ENCODE results near the gene CTCFL. TPM values are rescaled to one million over a fixed set of nuclear protein-coding genes. Genes with fewer than 3 reads are reported as not detected.
A peak's percentile ranks its signal among the peaks of the same experiment; 100 is the strongest.

The CTCFL gene
- total and polyA plus RNA-seq, 4 donors: 0.05 to 0.08 (median 0.08) TPM; not detected in 1

DNA sequence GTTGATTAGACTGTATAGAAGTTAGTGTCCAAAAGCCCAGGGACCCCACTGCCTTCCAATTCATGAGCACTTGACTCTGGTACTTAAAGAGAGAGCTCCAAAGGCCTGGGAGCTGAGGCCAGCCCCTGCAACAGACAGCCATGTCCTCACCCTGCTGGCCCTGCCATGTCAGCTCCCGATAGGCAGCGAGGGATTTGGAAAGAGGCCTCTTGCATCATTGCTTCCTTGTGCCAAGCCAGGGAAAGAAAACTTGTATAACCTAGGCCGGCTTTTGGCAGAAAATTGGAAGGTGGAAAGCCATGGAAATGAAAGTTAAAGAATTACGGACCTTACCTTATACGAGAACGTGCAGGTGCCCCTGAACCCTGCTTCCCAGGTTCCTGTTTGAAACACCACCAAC lies 27.5 kb upstream of the CTCFL start (continued):
- TF ChIP-seq, protein P1, sequence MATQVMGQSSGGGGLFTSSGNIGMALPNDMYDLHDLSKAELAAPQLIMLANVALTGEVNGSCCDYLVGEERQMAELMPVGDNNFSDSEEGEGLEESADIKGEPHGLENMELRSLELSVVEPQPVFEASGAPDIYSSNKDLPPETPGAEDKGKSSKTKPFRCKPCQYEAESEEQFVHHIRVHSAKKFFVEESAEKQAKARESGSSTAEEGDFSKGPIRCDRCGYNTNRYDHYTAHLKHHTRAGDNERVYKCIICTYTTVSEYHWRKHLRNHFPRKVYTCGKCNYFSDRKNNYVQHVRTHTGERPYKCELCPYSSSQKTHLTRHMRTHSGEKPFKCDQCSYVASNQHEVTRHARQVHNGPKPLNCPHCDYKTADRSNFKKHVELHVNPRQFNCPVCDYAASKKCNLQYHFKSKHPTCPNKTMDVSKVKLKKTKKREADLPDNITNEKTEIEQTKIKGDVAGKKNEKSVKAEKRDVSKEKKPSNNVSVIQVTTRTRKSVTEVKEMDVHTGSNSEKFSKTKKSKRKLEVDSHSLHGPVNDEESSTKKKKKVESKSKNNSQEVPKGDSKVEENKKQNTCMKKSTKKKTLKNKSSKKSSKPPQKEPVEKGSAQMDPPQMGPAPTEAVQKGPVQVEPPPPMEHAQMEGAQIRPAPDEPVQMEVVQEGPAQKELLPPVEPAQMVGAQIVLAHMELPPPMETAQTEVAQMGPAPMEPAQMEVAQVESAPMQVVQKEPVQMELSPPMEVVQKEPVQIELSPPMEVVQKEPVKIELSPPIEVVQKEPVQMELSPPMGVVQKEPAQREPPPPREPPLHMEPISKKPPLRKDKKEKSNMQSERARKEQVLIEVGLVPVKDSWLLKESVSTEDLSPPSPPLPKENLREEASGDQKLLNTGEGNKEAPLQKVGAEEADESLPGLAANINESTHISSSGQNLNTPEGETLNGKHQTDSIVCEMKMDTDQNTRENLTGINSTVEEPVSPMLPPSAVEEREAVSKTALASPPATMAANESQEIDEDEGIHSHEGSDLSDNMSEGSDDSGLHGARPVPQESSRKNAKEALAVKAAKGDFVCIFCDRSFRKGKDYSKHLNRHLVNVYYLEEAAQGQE (IDR thresholded peaks at IDR 0.05): peak; percentile 73
- TF ChIP-seq HNF4G (IDR thresholded peaks at IDR 0.05) (no peak), RAD21 (IDR thresholded peaks at IDR 0.05) (peak; percentile 32 to 57), TAF1 (conservative IDR thresholded peaks at IDR 0.05) (no peak), EGR1 (IDR thresholded peaks at IDR 0.05; ENCODE audit: low read depth in 2 of 2) (no peak), JUND (IDR thresholded peaks at IDR 0.05) (peak in 1 of 2 donors; percentile 73)

DNA sequence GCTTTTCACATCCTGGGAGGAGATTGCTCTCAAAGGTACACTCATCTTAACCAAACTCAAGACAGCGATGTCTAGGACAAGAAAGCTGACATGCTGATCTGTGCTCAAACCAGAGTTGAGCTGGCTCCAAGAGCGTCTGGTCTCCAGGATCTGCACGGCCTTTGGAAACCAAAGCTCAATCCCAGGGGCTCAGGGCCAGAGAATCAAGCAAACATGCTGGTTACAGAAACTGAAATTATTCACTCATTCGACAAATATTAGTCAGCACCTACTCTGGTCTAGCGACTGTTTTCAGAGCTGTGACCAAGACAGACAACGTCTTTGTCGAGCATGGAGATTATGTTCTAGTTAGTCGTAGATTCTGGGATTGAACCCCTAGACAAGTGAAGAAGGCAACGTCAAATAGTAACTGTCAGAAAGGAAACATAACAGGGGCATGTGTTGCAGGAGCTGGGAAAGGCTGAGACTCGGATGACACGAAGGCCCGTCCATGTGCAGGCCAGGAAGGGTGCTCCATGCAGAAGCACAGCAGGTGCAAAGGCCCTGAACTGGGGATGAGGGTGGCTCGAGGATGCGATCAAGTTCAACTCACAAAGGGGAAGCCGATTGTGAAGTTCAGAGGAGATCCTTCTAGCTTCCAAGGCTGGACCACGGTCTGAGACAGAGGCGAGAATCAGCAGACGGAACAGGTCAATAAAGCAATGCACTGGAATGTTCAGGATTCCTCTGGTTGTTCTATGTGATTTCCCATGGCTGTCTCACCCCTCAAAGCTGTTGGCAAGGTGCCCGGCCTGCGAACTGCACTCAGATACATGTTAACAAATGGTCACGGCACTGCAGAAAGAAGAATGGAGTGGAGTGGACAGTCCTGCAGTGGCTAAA lies 23.5 kb upstream of the CTCFL start:
- H3K27ac ChIP-seq (ENCODE audit: low read depth in 1 of 2, low read length in 2 of 2): peak overlapping the region; percentile 77 to 95
- 59% methylated on average over 21 of the region's 21 CpGs for WGBS
- no peak for DNase-seq (ENCODE audit: low spot score)
- H3K36me3 ChIP-seq (ENCODE audit: control insufficient read depth in 4 of 4, insufficient read depth in 3 of 4, low read depth in 1 of 4, low read length in 3 of 4): no peaks in the 10 kb centered on the region
- peaks cover 3 to 65% (median 27%) of the 10 kb centered on the region in 4 donors for H3K4me1 ChIP-seq (ENCODE audit: control insufficient read depth in 4 of 4, insufficient read depth in 4 of 4, low read length in 3 of 4)
- no peak overlapping the region for H3K4me3 ChIP-seq (ENCODE audit: low read depth in 1 of 3, low read length in 3 of 3)
- H3K9ac ChIP-seq (ENCODE audit: low read depth in 1 of 2, low read length in 2 of 2): peak overlapping the region in 1 of 2 donors; percentile 3
- H3K27me3 ChIP-seq (ENCODE audit: control insufficient read depth in 4 of 4, insufficient read depth in 4 of 4, low read length in 3 of 4): no peaks in the 10 kb centered on the region
- no peaks in the 10 kb centered on the region for H3K9me3 ChIP-seq (ENCODE audit: control insufficient read depth in 4 of 4, low read length in 3 of 4)
- TF ChIP-seq, protein P2, sequence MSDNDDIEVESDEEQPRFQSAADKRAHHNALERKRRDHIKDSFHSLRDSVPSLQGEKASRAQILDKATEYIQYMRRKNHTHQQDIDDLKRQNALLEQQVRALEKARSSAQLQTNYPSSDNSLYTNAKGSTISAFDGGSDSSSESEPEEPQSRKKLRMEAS (IDR thresholded peaks at IDR 0.05): peak; percentile 51
- TF ChIP-seq RXRA (IDR thresholded peaks at IDR 0.05): peak in 1 of 2 donors; percentile 50
- peak; percentile 8 to 38 for TF ChIP-seq HNF4A (conservative IDR thresholded peaks at IDR 0.05)
- TF ChIP-seq YY1 (IDR thresholded peaks at IDR 0.05): peak; percentile 52
- TF ChIP-seq, protein P3, sequence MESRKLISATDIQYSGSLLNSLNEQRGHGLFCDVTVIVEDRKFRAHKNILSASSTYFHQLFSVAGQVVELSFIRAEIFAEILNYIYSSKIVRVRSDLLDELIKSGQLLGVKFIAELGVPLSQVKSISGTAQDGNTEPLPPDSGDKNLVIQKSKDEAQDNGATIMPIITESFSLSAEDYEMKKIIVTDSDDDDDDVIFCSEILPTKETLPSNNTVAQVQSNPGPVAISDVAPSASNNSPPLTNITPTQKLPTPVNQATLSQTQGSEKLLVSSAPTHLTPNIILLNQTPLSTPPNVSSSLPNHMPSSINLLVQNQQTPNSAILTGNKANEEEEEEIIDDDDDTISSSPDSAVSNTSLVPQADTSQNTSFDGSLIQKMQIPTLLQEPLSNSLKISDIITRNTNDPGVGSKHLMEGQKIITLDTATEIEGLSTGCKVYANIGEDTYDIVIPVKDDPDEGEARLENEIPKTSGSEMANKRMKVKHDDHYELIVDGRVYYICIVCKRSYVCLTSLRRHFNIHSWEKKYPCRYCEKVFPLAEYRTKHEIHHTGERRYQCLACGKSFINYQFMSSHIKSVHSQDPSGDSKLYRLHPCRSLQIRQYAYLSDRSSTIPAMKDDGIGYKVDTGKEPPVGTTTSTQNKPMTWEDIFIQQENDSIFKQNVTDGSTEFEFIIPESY (IDR thresholded peaks at IDR 0.05): no peak
- no peak for TF ChIP-seq EGR1 (IDR thresholded peaks at IDR 0.05; ENCODE audit: low read depth in 2 of 2)

DNA sequence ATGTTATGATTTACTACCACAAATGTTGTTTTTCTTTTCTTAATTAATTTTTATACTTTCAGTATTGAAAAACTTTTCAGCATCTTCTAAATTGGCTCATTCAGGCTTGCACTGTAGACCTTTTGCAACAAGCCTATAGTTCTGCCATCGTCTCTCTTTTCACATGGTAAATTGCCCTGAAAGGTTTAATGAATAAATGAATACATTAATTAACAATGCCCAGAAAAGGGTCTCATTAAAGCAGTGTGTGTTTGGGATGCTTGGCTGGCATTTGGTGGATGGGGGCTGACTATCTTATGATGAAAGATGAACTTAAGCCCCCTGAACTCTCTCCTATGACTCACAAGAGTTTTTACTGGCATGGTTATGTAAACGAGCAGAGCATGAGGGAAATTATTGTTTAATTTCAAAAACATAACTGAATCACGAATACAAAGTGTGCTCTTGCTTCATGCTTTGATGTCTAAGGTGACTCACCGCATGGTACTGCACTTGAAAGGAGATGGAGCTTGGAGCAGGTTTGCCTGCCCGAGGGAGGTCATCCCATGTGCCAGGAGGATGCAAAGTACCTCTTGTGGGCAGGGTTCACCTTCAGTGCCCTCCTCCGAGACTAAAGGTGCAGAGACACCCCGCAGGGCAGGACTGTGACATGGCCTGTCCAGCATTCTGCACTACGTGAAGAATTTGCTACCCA lies 22.2 kb upstream of the CTCFL start:
- Histone ChIP-seq H3K27me3 (ENCODE audit: control insufficient read depth in 4 of 4, insufficient read depth in 4 of 4, low read length in 3 of 4) (no peaks in the 10 kb centered on the region), H3K9ac (ENCODE audit: low read depth in 1 of 2, low read length in 2 of 2) (no peak overlapping the region), H3K27ac (ENCODE audit: low read depth in 1 of 2, low read length in 2 of 2) (peak overlapping the region; percentile 77 to 95), H3K4me3 (ENCODE audit: low read depth in 1 of 3, low read length in 3 of 3) (peak overlapping the region in 2 of 3 donors; percentile 9 to 51), H3K9me3 (ENCODE audit: control insufficient read depth in 4 of 4, low read length in 3 of 4) (no peaks in the 10 kb centered on the region), H3K36me3 (ENCODE audit: control insufficient read depth in 4 of 4, insufficient read depth in 3 of 4, low read depth in 1 of 4, low read length in 3 of 4) (no peaks in the 10 kb centered on the region), H3K4me1 (ENCODE audit: control insufficient read depth in 4 of 4, insufficient read depth in 4 of 4, low read length in 3 of 4) (peaks cover 3 to 54% (median 20%) of the 10 kb centered on the region in 4 donors)
- TF ChIP-seq RXRA (IDR thresholded peaks at IDR 0.05) (peak in 1 of 2 donors; percentile 74), NR2F2 (IDR thresholded peaks at IDR 0.05) (no peak), GABPA (IDR thresholded peaks at IDR 0.05 in 1 of 2, conservative IDR thresholded peaks at IDR 0.05 in 1 of 2) (no peak), JUND (IDR thresholded peaks at IDR 0.05) (peak in 1 of 2 donors; percentile 88), SP1 (IDR thresholded peaks at IDR 0.05) (no peak), HNF4A (conservative IDR thresholded peaks at IDR 0.05) (peak in 1 of 2 donors; percentile 58), HNF4G (IDR thresholded peaks at IDR 0.05) (no peak)
- no peak for DNase-seq (ENCODE audit: low spot score)
- WGBS: 46% methylated on average over 8 of the region's 8 CpGs

All from liver (tissue), 9 donors.